CD4-positive, alpha-beta T cell treated with Interleukin-17A for 1 hour (primary cell): ENCODE results near the gene EXOC6B.

Experiments
- DNase-seq: peaks from one replicate; pipeline ENCODE4 v3.0.0-alpha.2; 2020

Gene EXOC6B

GRCh38 chr2:72141881-72142451, 683.9 kb downstream of the EXOC6B start:
- no peak for DNase-seq

- no peak for DNase-seq
Observed at GRCh38 chr2:72141032-72141645, 684.7 kb downstream of the EXOC6B start.

- DNase-seq: no peak
Observed at GRCh38 chr2:72140621-72140960, 685.2 kb downstream of the EXOC6B start.

- DNase-seq: no peak
Observed at GRCh38 chr2:72139874-72140620, 685.8 kb downstream of the EXOC6B start.

- DNase-seq: no peak
Observed at GRCh38 chr2:72139471-72139873, 686.4 kb downstream of the EXOC6B start.

- DNase-seq: no peak
Observed at GRCh38 chr2:72138921-72139381, 686.9 kb downstream of the EXOC6B start.

GRCh38 chr2:72138011-72138881, 687.6 kb downstream of the EXOC6B start:
- no peak for DNase-seq

- peak; percentile 46 for DNase-seq
Observed at GRCh38 chr2:72137498-72138010, 688.3 kb downstream of the EXOC6B start.

GRCh38 chr2:72136933-72137497, 688.8 kb downstream of the EXOC6B start:
- DNase-seq: no peak

- no peak for DNase-seq
Observed at GRCh38 chr2:72136331-72136730, 689.5 kb downstream of the EXOC6B start.

GRCh38 chr2:72135921-72136320, 689.9 kb downstream of the EXOC6B start:
- no peak for DNase-seq

GRCh38 chr2:72134997-72135800, 690.6 kb downstream of the EXOC6B start:
- no peak for DNase-seq

- no peak for DNase-seq
Observed at GRCh38 chr2:72134408-72134996, 691.3 kb downstream of the EXOC6B start.

GRCh38 chr2:72133721-72134407, 692.0 kb downstream of the EXOC6B start:
- no peak for DNase-seq

GRCh38 chr2:72132981-72133720, 692.7 kb downstream of the EXOC6B start:
- DNase-seq: no peak

GRCh38 chr2:72131916-72132841, 693.7 kb downstream of the EXOC6B start:
- DNase-seq: no peak

- DNase-seq: no peak
Observed at GRCh38 chr2:72131371-72131891, 694.4 kb downstream of the EXOC6B start.

- no peak for DNase-seq
Observed at GRCh38 chr2:72130659-72131360, 695.0 kb downstream of the EXOC6B start.
